Lung microvascular endothelial cell (primary cell): ENCODE measurements around the gene SRGAP3. TPM values are rescaled to one million over a fixed set of nuclear protein-coding genes. Genes with fewer than 3 reads are reported as not detected.
"Not testable (repeated sequence)": the region's sequence is repeated elsewhere in the genome, so short reads cannot be mapped to it uniquely, and the experiment has no call there.

Experiments used
- DNase-seq, 2 donors: peaks; one replicate each; pipeline versions ENCODE4 v3.0.0 to v3.0.0-alpha.2; 2010; ENCODE audit warnings: low read depth in 2 of 2
- total RNA-seq: library from RNA; depleted of rRNA; stranded (reverse); fragments of >200 nt; gene quantifications from 2 replicates; pipeline ENCODE4 v1.2.1, GENCODE V29; 2014

The SRGAP3 gene
- total RNA-seq, 1 donor from 2014 or later = 8.3 TPM

DNA sequence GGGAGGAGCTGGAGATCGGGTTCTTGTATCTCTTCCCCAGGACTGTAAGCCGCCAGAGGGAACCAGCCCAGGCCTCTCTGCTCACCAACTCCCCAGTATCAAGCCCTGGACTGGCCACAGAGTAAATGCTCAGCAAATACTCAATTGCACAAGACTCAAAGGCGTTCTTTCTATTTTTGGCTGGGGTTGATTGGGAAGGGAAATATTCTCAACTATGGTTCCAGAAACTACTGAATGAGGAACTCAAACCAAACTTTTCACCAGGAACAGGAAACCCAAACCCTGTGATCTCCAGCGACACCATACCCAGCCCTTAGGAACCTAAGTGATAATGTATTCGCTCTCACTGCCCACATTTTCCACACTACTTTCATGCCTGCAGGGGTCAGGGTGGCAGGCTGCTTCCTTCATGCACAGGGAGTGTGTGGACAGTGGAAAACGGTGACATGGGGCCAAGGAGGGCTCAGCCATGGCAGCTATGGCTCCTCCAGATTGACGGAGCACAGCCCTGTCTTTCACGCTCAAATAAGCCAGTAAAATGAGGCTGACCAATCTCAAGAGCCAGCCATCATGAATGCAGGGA, 161.5 kb downstream of the SRGAP3 start:
- DNase-seq = peak in 1 of 2 donors; percentile 29

DNA sequence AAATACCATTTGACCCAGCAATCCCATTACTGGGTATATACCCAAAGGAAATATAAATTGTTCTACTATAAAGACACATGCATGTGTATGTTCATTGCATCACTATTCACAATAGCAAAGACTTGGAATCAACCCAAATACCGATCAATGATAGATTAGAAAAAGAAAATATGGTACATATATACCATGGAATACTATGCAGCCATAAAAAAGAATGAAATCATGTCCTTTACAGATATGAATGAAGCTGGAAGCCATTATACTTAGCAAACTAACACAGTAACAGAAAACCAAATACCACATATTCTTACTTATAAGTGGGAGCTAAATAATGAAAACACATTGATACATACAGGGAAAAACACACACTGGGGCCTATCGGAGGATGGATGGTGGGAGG, 164.0 kb downstream of the SRGAP3 start:
- DNase-seq = not testable (repeated sequence)

GRCh38 chr3:9081184-9081818, 168.1 kb downstream of the SRGAP3 start:
- DNase-seq = no peak

DNA sequence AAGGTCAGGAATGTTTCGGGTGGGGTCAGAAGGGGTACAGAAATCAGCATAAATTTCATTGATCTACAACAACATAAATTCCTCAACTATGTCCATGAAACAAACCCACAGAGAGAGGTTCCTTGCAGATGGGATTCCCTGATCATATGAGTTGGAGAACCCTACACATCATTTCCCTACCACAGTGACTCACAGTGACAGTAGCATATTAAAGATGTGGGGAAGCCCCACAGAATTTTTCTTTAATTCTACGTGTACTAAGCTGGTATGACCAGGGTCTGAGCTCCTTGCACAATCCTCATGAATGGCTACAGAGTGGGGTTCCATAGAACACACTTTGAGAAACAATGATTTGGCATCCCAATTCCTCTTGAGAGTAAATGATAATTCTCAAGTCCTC, 169.3 kb downstream of the SRGAP3 start:
- peak in 1 of 2 donors; percentile 23 for DNase-seq

DNA sequence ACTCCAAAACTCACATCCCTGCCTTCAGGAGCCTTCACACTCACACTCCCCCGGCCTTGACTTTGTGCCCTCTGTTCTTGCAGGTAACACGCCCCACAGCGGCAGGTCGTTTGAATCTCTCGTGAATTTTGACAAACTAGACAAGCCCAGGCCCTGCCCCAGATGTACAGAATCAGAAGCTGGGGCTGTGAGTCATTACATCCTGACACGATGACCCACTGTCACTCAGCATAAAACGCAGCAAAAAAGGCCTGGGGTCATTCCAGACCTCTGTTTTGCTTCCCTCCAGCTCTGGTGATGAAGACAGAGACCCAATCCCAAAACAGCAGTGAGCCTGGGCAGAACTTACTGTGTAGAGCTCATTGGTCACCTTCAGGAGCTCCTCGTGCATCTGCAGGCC, 169.8 kb downstream of the SRGAP3 start:
- peak; percentile 22 to 54 for DNase-seq

- DNase-seq = no peak
Observed at GRCh38 chr3:9078561-9079240, 170.7 kb downstream of the SRGAP3 start.

GRCh38 chr3:9077029-9077428, 172.4 kb downstream of the SRGAP3 start:
- no peak for DNase-seq

- no peak for DNase-seq
Observed at GRCh38 chr3:9075762-9076161, 173.7 kb downstream of the SRGAP3 start.

- DNase-seq = no peak
Observed at GRCh38 chr3:9074079-9074478, 175.4 kb downstream of the SRGAP3 start.

- DNase-seq = no peak
Observed at GRCh38 chr3:9072667-9073009, 176.8 kb downstream of the SRGAP3 start.

DNA sequence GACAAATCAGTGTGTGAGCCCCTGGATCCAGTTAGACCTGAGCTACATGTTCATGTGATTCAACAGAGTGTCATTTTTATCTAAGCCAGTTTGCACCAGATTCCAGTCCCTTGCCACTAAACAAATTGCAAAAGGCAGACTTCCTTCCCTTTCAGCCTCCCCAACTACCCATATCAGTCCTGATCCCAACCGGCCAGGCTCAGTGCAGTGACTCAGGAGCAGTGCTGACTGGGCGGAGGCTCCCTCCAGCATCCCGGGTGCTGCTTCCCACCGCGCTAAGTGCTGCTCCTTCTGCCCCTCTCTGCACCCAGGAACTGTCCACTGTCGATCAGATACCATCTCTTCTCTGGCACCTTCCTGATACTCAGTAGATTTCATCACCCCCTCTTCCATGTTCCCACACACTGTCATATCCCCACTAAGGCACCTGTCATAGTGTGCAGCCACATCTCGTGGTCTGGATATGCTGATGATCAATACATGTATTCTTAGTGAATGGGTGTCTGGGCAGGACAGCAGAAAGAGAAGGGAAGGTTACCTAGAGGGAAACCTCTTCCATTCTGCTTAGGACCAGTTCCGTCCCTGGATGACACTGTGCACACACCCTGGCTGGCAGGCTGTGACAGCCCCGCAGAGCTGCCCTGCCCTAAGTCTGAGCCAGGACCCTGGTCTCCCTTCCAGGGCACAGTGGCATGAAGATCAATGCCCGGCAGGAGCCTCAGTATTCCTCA, 177.3 kb downstream of the SRGAP3 start:
- DNase-seq = no peak

- no peak for DNase-seq
Observed at GRCh38 chr3:9070961-9071360, 178.5 kb downstream of the SRGAP3 start.

GRCh38 chr3:9069971-9070370, 179.5 kb downstream of the SRGAP3 start:
- DNase-seq = no peak

DNA sequence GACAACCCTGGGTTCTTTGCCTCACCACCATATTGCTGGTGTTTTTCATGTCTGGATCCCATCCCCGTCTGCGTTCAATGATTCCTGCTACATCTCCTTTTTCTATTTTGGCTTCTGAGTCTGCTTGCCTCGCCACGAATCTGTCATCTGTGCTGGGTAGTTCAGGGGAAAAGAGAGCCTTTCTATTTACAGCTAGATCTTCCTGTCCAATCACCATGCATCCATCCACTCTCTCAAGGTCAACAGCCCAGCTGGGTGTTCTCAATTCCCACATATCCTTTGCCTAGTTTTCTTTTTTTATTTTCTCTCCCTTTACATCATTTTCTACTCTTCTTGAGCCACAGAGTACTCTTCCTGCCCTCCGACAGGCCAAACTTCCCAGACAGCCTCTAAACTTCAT, 181.4 kb downstream of the SRGAP3 start:
- DNase-seq = no peak

DNA sequence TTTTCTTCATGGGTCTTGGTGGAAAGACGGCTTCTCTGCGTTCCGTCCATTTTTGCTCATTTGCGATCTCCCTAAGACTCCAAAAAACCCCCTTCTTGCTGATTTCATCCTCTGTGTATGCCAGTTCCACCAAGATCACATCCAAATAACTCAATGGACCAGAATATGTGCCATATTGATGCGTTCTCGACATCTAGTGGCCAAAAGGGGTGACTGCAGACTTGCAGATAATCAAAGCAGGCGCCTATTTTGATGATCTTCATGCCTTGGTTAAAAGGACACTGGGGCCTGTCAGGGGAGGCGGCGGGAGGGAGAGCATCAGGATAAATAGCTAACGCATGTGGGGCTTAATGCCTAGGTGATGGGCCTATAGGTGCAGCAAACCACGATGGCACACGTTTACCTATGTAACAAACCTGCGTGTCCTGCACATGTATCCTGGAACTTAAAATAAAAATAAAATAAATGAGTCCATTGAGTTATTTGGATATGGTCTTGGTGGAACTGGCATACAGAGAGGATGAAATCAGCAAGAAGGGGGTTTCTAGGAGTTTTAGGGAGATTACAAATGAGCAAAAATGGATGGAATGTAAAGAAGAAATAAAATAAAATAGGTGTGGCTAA, 182.0 kb downstream of the SRGAP3 start:
- peak; percentile 68 to 79 for DNase-seq

DNA sequence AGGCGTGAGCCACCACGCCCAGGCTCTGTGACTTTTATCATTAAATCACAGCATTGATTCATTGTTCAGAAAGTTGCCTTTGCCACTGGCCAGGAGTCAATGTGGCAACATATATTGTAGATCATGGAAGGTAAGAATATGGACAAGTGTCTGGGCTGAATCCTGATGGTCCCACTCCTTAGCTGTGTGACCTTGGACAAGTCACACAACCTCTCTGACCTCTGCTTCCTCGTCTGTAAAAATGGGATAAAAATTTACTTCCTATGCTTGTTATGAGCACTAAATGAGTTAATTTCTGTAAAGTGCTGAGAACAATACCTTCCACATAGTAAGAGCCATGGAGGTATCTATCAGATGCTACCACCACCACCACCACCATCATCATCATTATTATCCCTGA, 182.7 kb downstream of the SRGAP3 start:
- no peak for DNase-seq

- no peak for DNase-seq
Observed at GRCh38 chr3:9066141-9066540, 183.3 kb downstream of the SRGAP3 start.

GRCh38 chr3:9064850-9065249, 184.6 kb downstream of the SRGAP3 start:
- peak; percentile 57 to 92 for DNase-seq

DNA sequence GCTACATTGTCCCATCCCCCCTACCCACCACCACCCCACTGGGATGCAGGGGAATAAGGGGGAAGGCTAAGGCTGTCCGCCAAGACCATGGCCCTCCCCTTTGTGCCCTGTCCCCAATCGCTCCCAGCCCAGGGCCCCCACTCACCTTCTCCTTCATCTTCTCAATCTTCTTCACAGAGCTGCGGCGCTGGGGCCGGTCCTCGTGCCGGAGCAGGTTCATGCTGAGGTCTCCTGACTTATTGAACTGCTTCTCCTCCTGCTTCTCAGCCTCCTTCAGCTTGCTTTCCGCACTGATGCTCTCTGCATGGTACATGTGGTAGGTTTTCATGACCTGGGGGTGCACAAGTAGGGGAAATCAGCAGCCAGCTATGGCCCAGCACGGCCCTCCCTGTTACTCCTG, 185.2 kb downstream of the SRGAP3 start:
- no peak for DNase-seq

DNA sequence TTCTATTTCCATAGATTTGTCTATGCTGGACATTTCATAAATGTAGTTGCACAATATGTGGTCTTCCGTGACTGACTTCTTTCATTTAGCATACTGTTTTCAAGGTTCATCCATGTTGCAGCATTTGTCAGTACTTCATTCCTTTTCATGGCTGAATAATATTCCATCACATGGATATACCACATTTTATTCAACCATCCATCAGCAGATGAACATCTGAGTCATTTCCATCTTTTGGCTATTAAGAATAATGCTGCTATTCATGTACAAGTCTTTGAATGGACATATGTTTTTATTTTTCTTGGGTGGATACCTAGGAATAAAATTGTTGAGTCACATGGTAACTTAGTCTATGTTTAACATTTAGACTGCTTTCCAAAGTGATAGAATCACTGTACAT, 186.9 kb downstream of the SRGAP3 start:
- no peak for DNase-seq

DNA sequence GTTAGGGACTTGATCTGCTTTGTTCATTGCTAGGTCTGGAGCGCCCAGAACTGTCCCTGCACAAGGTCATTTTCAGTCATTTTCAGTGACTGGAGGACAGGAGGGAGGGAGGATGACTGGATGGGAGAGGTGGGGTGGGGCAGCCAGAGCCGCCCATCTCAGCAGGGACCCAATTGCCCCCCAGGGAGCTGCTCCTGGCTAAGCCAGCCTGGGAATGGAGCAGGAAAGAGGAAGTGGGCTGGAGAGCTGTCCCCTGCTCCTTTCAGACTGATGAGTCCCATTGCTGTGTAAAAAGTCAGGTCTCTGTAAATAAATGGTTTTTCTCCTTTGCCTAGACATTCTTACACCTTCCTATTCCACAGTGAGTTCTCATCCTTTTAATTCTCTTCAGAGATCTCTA, 187.8 kb downstream of the SRGAP3 start:
- no peak for DNase-seq
